ENCODE measurements around the gene SNCB.

The SNCB gene

DNA sequence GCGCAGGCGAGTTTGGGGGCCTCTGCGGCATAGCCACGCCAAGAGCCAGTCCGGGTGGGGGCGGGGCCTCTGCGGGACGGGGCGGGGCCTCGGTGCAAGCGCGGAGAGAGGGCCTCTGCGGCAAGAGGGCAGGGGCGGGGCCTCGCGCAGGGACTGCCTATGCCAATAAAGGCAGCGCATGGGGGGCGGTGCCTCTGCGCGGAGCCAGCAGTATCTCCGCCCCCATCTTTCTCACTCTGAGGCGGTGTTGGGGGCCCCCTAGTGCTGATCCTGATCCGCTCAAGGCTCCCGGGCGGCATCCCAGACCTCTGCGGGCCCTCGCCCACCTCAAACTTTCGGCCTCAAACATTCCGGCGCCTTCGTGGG, 11.1 kb downstream of the SNCB start:
- H3K27ac ChIP-seq: no peak overlapping the region
- no peak for TF ChIP-seq ZFX (IDR thresholded peaks at IDR 0.05)

DNA sequence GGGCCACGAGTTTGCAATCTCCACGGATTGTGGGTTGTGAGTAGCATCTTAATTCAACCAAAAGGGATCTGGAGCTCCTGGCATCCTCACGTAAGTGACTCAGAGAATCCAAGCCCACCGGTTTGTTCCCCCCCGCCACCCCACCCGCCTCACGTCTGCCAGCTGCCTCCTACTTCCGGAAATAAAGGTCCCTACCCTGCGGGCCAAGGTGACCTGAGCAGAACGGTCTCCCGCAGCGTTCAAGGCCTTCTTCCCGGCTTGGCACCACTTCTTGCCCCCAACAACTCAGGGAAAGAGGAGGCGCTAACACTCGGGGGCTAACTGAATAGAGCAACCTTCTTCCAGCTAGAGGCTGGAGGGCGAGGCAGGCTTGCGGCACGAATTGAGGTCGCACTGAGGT, 11.6 kb downstream of the SNCB start:
- no peak overlapping the region for H3K27ac ChIP-seq
- TF ChIP-seq CTCF (conservative IDR thresholded peaks at IDR 0.05): no peak
- no peak for TF ChIP-seq ZFX (IDR thresholded peaks at IDR 0.05)

GRCh38 chr5:176616511-176616910, 13.8 kb downstream of the SNCB start:
- TF ChIP-seq ZFX (IDR thresholded peaks at IDR 0.05): no peak
- TF ChIP-seq CTCF (conservative IDR thresholded peaks at IDR 0.05): no peak
- H3K27ac ChIP-seq: no peak overlapping the region

- no peak for TF ChIP-seq ZFX (IDR thresholded peaks at IDR 0.05)
- no peak for TF ChIP-seq CTCF (conservative IDR thresholded peaks at IDR 0.05)
Observed at GRCh38 chr5:176614805-176615478, 15.4 kb downstream of the SNCB start.

GRCh38 chr5:176612855-176613254, 17.5 kb downstream of the SNCB start:
- no peak overlapping the region for H3K27ac ChIP-seq

More at GRCh38 chr5:176614805-176615478, 15.4 kb downstream of the SNCB start:
- no peak overlapping the region for H3K27ac ChIP-seq

GRCh38 chr5:176612008-176612407, 18.3 kb downstream of the SNCB start:
- H3K27ac ChIP-seq: no peak overlapping the region
- no peak for TF ChIP-seq ZFX (IDR thresholded peaks at IDR 0.05)
- no peak for TF ChIP-seq CTCF (conservative IDR thresholded peaks at IDR 0.05)

More at GRCh38 chr5:176612855-176613254, 17.5 kb downstream of the SNCB start:
- no peak for TF ChIP-seq CTCF (conservative IDR thresholded peaks at IDR 0.05)
- TF ChIP-seq ZFX (IDR thresholded peaks at IDR 0.05): no peak

DNA sequence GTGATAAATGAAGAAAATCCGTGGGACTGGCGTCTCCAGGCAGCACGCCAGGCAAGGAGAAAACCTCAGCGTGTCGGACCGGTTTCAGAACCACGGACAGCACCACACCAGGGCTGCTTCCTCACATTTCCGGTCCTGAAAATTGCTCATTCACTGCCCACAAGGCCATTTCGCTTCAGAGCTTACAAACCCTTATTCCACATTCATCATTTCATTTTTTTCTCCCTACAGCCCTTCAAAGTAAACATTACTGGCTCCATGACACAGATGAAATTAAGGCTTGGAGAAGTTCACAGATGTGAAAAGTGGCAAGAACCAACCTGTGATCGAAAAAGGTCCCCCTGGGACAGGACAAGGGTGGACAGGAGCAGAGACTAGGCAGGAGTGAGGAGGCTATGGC, 18.9 kb downstream of the SNCB start:
- no peak overlapping the region for H3K27ac ChIP-seq
- no peak for TF ChIP-seq CTCF (conservative IDR thresholded peaks at IDR 0.05)
- no peak for TF ChIP-seq ZFX (IDR thresholded peaks at IDR 0.05)

DNA sequence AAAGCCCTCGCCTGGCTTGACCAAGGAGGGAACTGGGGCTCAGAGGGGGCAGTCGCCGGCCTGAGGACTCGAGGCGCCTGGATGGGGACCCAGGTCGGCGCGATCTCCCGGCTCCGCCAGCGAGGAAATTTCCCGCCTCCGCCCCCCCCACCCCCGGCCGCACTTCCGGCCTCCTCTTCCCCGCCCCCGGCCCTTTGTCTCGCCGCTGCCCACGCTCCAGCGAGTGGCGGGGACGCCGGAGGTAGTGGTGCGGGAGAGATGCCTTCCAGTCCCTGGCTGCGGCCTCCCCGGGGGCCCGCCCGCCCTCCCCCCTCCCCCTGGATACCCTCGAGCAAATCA, 19.9 kb downstream of the SNCB start:
- peak overlapping the region; percentile 69 for H3K27ac ChIP-seq
- TF ChIP-seq CTCF (conservative IDR thresholded peaks at IDR 0.05): no peak
- no peak for TF ChIP-seq ZFX (IDR thresholded peaks at IDR 0.05)
